Ectodermal cell (in vitro differentiated cells): Measurements from ENCODE around the gene FIP1L1.

Source experiments
- H3K27ac ChIP-seq: 2 replicates; pipeline ENCODE4 v1.7.0; 2013; ENCODE audit warnings: mild to moderate bottlenecking, low read depth, low read length; ENCODE audit not compliant: insufficient read depth, poor library complexity, severe bottlenecking
- H3K27me3 ChIP-seq: 2 replicates; pipeline ENCODE4 v1.7.0; 2013; ENCODE audit warnings: mild to moderate bottlenecking, low read length; ENCODE audit not compliant: insufficient read depth, control insufficient read depth, poor library complexity, severe bottlenecking
- H3K36me3 ChIP-seq: one replicate; pipeline ENCODE4 v1.7.0; 2013; ENCODE audit warnings: low read length; ENCODE audit not compliant: control insufficient read depth, insufficient read depth
- H3K4me1 ChIP-seq: one replicate; pipeline ENCODE4 v1.7.0; 2013; ENCODE audit warnings: low read length; ENCODE audit not compliant: control insufficient read depth, insufficient read depth
- H3K4me3 ChIP-seq: 2 replicates; pipeline ENCODE4 v1.7.0; 2013; ENCODE audit warnings: low read depth, low read length, control low read depth; ENCODE audit not compliant: insufficient read depth
- H3K9me3 ChIP-seq: 2 replicates; pipeline ENCODE4 v1.7.0; 2013; ENCODE audit warnings: mild to moderate bottlenecking, low read length, moderate library complexity; ENCODE audit not compliant: control insufficient read depth
- WGBS, 2 experiments: methylation state at CpG; one replicate each; pipeline ENCODE4 v1.1.7; 2013; ENCODE audit warnings: missing lambda C conversion rate in 2 of 2; 5-methylcytosine and 5-hydroxymethylcytosine counted together

The FIP1L1 gene

DNA sequence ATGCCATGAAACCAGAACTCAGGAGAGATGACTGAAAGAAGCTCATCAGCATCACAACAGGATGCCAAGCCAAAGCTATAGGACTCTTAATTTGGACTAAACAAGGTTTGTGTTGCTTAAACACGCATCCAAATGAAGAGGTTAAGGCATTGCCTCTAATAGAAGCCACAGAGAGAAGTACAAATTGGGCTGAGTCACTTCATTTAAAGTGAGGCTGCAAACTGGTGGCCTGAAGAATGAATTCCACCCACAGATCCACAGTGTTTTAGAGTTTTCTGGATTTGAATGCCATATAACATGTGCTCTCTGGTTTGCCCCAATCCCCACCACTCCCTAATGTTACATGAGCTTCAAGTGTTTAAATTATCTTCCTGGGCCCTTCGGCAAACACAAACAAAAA is 103.5 kb downstream of the FIP1L1 start:
- 71 to 84% methylated on average over 2 of the region's 2 CpGs for WGBS, 2 experiments

DNA sequence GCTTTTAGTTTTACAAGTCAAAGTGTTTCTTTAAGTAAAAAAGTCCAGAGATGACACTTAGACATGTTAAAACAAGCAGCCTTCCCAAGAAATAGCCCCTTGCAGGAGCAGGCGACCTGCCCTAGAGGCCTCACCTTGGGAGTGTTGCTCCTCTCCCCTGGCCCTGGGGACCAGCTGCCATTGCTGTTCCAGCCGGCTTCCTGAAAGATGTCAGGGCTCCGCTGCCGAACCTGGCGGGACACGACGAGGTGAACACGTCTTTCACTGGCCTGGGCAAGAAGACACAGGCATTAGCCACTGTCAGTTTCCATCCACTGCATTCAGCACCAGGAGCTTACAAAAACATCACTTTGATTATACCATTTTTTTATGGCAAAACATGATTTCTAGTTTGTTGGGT is 104.1 kb downstream of the FIP1L1 start:
- no peak overlapping the region for H3K4me3 ChIP-seq
- H3K9me3 ChIP-seq: no peaks in the 10 kb centered on the region
- no peaks in the 10 kb centered on the region for H3K36me3 ChIP-seq
- H3K27me3 ChIP-seq: no peaks in the 10 kb centered on the region
- peaks cover 7% of the 10 kb centered on the region for H3K4me1 ChIP-seq
- WGBS, 2 experiments: 92 to 95% methylated on average over 8 of the region's 8 CpGs
- no peak overlapping the region for H3K27ac ChIP-seq

More for the DNA sequence above, 103.5 kb downstream of the FIP1L1 start:
- H3K4me3 ChIP-seq: no peak overlapping the region
- H3K4me1 ChIP-seq: peaks cover 7% of the 10 kb centered on the region
- no peaks in the 10 kb centered on the region for H3K27me3 ChIP-seq
- H3K36me3 ChIP-seq: no peaks in the 10 kb centered on the region
- H3K9me3 ChIP-seq: no peaks in the 10 kb centered on the region
- H3K27ac ChIP-seq: no peak overlapping the region

DNA sequence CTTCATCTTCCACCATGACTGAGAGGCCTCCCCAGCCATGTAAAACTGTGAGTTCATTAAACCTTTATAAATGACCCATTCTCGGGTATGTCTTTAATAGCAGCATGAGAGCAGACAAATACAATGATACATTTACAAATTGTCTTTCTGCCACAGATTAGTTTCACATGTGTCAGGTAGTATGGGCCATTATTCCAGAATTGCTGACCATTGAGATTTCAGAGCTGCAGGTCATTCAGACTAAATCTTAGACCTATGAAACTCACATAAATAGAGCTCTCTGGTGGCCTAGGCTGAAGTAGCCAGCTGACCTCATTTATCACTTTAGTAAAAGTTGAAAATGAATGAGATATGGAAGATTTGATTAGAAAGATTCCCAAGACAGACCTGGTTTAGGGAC is 105.8 kb downstream of the FIP1L1 start:
- WGBS, 2 experiments: 91 to 95% methylated on average over 1 of the region's 1 CpG
- H3K36me3 ChIP-seq: no peaks in the 10 kb centered on the region
- H3K27me3 ChIP-seq: no peaks in the 10 kb centered on the region
- no peaks in the 10 kb centered on the region for H3K9me3 ChIP-seq
- no peaks in the 10 kb centered on the region for H3K4me1 ChIP-seq
- H3K4me3 ChIP-seq: no peak overlapping the region
- no peak overlapping the region for H3K27ac ChIP-seq

DNA sequence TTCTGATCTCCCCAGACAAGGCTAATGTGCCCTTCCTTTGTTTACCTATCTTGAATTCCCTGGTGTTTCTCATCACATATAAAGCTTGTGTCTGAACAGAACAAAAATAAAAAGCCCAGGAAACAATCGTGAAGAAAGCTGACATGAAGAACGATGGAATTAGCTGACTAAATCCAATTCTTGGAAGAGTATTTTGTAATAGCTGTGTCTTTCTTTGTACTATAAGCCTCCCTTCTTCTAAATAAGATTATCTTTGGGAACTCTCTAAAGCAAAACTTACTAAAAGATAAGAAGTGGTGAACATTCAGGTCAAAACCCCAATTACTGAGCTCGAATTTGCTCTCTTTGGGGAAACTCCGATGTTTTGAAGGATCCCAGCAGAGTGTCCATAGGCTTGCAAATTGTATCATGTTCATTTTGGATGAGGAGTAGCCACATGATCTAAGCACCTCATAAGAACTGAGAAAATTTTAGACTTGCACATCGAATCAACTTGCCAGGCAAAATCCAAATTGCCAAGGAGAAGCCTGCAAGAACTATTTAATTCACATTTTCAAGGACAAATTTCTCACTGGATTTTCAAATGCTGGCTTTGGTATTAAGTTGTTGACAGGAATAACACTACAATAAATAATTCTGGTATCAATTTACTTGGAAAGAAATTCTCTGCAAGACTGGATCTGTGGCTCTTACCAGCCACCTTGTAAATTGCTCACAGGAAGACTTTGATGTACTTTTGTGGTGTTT is 107.6 kb downstream of the FIP1L1 start:
- no peaks in the 10 kb centered on the region for H3K36me3 ChIP-seq
- H3K4me1 ChIP-seq: no peaks in the 10 kb centered on the region
- no peaks in the 10 kb centered on the region for H3K27me3 ChIP-seq
- no peak overlapping the region for H3K4me3 ChIP-seq
- H3K27ac ChIP-seq: no peak overlapping the region
- H3K9me3 ChIP-seq: no peaks in the 10 kb centered on the region
- WGBS, 2 experiments: 92 to 97% methylated on average over 5 of the region's 5 CpGs

DNA sequence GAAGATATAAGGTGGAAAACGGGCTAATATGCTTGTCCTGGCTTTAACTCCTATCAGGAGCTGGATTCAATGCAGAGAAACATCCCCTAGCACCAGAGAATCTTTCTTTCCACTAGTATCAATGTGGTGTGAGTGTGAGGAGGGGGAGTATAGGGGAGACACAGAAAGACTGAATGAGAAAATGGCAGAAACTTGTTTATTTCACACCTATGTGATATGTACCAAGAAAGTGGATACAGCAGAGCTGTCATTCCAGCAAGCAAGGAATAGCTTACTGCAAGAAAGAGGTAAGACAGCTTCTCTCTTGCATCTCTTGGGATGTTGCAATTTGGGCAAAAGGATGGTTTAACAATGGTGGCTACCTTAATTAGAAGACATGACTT is 108.2 kb downstream of the FIP1L1 start:
- Histone ChIP-seq H3K4me3 (no peak overlapping the region), H3K4me1 (no peaks in the 10 kb centered on the region), H3K27me3 (no peaks in the 10 kb centered on the region), H3K9me3 (no peaks in the 10 kb centered on the region), H3K36me3 (no peaks in the 10 kb centered on the region), H3K27ac (no peak overlapping the region)
- WGBS, 2 experiments: 86 to 100% methylated on average over 1 of the region's 1 CpG

DNA sequence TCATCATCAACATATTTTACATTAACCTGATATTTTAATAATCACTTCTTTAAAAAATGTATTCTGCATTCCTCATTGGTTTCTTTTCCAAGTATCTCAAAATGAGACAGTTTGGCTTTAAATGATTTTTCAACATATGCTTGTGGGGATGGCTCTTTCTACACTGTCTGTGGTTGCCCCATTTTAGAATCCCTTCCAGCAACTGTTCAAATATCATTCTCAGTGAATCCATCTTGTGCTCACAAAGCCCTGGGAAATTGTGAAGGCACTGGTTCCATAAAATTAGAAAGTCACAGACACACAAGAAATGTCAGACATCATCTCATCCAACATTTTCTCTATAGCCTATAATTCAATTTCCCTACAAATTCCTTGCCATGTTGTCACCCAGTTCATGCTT is 110.3 kb downstream of the FIP1L1 start:
- H3K27ac ChIP-seq: no peak overlapping the region
- H3K27me3 ChIP-seq: no peaks in the 10 kb centered on the region
- H3K36me3 ChIP-seq: no peaks in the 10 kb centered on the region
- H3K9me3 ChIP-seq: no peaks in the 10 kb centered on the region
- H3K4me1 ChIP-seq: no peaks in the 10 kb centered on the region
- H3K4me3 ChIP-seq: no peak overlapping the region

DNA sequence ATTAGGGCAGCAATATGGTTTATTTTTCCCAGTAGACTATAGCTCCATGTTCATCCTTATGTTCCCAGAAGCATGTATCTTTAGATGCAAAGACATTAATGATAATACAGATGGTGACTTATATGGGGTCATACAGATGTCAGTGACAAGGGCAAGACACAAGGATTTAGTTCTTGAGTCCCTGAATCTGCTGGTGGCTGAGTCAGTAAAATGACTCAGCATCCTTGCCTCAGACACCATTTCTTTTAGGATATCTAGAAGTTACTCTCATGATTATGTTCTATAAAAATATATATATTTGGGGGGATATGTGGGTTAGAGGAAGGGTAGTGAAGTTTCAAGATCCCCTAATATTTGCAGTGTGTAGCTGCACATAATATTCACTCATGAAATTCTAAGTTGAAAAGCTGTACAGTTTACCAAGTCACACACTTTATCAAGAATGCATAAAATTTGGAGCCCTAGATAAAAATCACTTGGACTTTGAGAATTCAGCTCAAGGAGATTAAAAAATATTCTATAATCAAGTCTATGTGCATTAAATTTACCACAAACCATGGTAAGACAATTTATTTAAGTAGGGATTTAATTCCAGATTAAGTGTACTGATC is 111.9 kb downstream of the FIP1L1 start:
- Histone ChIP-seq H3K4me1 (no peaks in the 10 kb centered on the region), H3K27me3 (no peaks in the 10 kb centered on the region), H3K9me3 (no peaks in the 10 kb centered on the region), H3K27ac (no peak overlapping the region), H3K36me3 (no peaks in the 10 kb centered on the region), H3K4me3 (no peak overlapping the region)

DNA sequence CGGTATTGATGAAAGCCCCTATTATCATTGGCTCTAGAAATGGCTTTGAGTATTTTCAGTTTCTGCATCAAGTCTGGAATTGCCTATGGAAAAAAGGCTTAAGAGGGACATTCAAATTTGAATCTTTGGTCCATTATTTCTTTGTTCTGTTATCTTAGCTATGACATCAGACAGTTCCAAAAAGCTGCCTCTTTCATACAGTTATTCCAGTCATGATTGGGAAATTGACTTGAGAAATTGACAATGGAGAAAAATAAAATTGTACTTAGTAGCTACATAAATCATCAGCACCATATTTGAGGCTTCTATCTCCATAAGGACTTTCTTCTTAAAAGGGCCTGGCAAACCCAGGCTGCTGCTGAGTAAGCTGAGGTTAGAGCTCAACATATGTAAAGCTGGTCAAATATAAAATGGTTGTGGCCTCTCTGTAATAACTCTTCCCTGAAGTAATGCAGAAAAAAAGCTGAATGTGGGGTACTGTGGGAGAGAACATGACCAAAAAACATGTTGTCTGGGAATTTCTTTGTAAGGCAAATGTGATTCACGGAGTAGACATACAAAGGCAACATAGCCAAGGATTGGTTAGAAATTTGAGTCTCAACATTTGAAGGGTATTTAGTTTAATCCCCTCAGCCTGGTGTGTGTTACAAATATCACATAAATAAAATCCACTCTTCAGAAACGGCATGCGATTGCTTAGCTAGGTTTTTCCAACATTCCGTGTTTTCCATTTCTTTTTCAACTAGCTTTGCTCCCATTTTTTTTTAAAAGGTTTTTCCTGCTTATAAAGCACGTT is 112.9 kb downstream of the FIP1L1 start:
- no peaks in the 10 kb centered on the region for H3K27me3 ChIP-seq
- no peak overlapping the region for H3K27ac ChIP-seq
- WGBS, 2 experiments: 74 to 81% methylated on average over 6 of the region's 6 CpGs
- no peak overlapping the region for H3K4me3 ChIP-seq
- H3K36me3 ChIP-seq: no peaks in the 10 kb centered on the region
- H3K4me1 ChIP-seq: no peaks in the 10 kb centered on the region
- no peaks in the 10 kb centered on the region for H3K9me3 ChIP-seq

DNA sequence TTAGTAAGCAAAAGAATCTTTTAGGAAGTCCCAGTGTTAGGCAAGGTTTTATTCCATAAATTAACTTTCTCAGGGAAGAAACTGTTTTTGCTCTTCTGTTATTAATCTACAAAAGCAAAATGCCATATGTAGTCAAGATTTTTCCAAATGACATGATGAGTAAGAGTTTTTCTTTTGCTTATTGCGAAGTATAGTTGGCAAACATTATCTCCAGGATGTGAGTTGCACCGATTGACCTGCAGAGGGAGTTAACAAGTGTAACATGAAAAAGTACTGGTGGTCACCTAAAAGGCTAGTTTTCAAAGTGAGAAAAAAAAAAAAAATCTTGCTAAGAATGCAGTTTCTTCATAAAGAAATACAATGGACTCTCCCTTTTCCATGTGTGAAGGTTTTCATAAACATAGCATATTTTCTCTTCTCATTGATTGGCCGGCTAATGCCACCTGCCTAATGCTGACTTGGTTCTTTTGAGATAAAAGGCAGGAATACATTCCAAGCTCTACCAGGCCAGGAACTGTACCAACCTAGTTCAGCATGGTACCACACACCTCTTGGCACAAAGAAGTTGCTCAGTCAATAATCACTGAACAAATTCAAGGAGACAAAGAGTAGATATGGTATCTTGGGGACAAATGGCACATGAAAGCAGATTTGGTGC is 113.7 kb downstream of the FIP1L1 start:
- H3K27ac ChIP-seq: no peak overlapping the region

DNA sequence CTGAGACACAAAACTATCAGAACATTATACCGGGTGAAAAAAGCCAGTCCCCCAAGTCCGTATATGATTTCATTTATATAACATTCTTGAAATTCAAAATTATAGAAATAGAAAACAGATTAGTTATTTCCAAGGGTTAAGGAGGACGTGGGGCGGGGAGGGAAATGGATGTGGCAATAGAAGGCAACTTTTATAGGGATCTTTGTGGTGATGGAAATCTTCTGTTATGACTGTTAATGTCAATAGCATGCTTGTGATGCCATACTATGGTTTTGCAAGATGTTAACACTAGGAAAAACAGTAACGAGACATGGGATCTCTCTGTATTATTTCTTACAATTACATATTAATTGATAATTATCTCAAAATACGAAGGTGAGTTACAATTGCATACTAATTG is 117.4 kb downstream of the FIP1L1 start:
- Histone ChIP-seq H3K27ac (no peak overlapping the region), H3K27me3 (no peaks in the 10 kb centered on the region), H3K4me1 (peaks cover 5% of the 10 kb centered on the region), H3K9me3 (no peaks in the 10 kb centered on the region), H3K36me3 (no peaks in the 10 kb centered on the region), H3K4me3 (no peak overlapping the region)
- WGBS, 2 experiments: 80 to 91% methylated on average over 3 to 5 of the region's 6 CpGs

More for the DNA sequence above, 113.7 kb downstream of the FIP1L1 start:
- no peaks in the 10 kb centered on the region for H3K36me3 ChIP-seq
- 52 to 62% methylated on average over 3 of the region's 3 CpGs for WGBS, 2 experiments
- H3K27me3 ChIP-seq: no peaks in the 10 kb centered on the region
- no peaks in the 10 kb centered on the region for H3K4me1 ChIP-seq
- H3K4me3 ChIP-seq: no peak overlapping the region
- H3K9me3 ChIP-seq: no peaks in the 10 kb centered on the region
